Activated gamma-delta T cell (primary cell): ENCODE results near the gene PAX2.
"Not testable (repeated sequence)": the region's sequence is repeated elsewhere in the genome, so short reads cannot be mapped to it uniquely, and the experiment has no call there.

Experiments used
- DNase-seq: peaks from one replicate; lab custom pipeline; 2025; lab: John Stamatoyannopoulos, UW
- total RNA-seq, 2 donors: gene quantifications; one replicate each; lab custom pipeline; 2026; lab: John Stamatoyannopoulos, UW

The PAX2 gene
- total RNA-seq: 0 to 0.20 reads per million in 2 donors

- no peak for DNase-seq
Measured at GRCh38 chr10:100744987-100745881, at the start of gene PAX2. PAX2 (plus strand) TSS chr10:100745582; CDS start chr10:100746261, 679 bp downstream.

GRCh38 chr10:100696477-100696901 lies 48.9 kb upstream of the PAX2 start:
- no peak for DNase-seq

GRCh38 chr10:100697070-100697469 lies 48.3 kb upstream of the PAX2 start:
- no peak for DNase-seq

GRCh38 chr10:100697631-100698030 lies 47.8 kb upstream of the PAX2 start:
- no peak for DNase-seq

- DNase-seq: not testable (repeated sequence)
Measured at GRCh38 chr10:100701704-100702103, 43.7 kb upstream of the PAX2 start.

GRCh38 chr10:100705139-100705538 lies 40.2 kb upstream of the PAX2 start:
- DNase-seq: no peak

- DNase-seq: no peak
Measured at GRCh38 chr10:100707261-100707848, 38.0 kb upstream of the PAX2 start.

- no peak for DNase-seq
Measured at GRCh38 chr10:100709146-100710082, 36.0 kb upstream of the PAX2 start.

- no peak for DNase-seq
Measured at GRCh38 chr10:100710151-100710871, 35.1 kb upstream of the PAX2 start.

GRCh38 chr10:100713049-100713858 lies 32.1 kb upstream of the PAX2 start:
- no peak for DNase-seq

GRCh38 chr10:100713859-100714565 lies 31.4 kb upstream of the PAX2 start:
- no peak for DNase-seq

- DNase-seq: no peak
Measured at GRCh38 chr10:100714566-100714950, 30.8 kb upstream of the PAX2 start.

- no peak for DNase-seq
Measured at GRCh38 chr10:100715101-100715444, 30.3 kb upstream of the PAX2 start.

GRCh38 chr10:100715445-100716385 lies 29.7 kb upstream of the PAX2 start:
- DNase-seq: no peak

- no peak for DNase-seq
Measured at GRCh38 chr10:100717166-100717565, 28.2 kb upstream of the PAX2 start.

GRCh38 chr10:100718197-100718742 lies 27.1 kb upstream of the PAX2 start:
- no peak for DNase-seq

GRCh38 chr10:100723180-100723579 lies 22.2 kb upstream of the PAX2 start:
- DNase-seq: no peak

GRCh38 chr10:100723770-100724530 lies 21.4 kb upstream of the PAX2 start:
- no peak for DNase-seq
